IMR-90 (cell line): ENCODE data around the gene FNDC3B. TPM values are rescaled to one million over a fixed set of nuclear protein-coding genes. Genes with fewer than 3 reads are reported as not detected.
A peak's percentile ranks its signal among the peaks of the same experiment; 100 is the strongest.

Experiments
- ATAC-seq: fragments of 200-7000 bp; cut with Tn5 transposase; 2 replicates; pipeline ENCODE4 v1.9.1; 2020; ENCODE audit warnings: low read depth, mild to moderate bottlenecking, moderate library complexity
- BruUV-seq: library from RNA; stranded (reverse); fragments of 400-500 nt; replicated peaks from 2 replicates; lab custom pipeline; 2021; lab: Mats Ljungman, UMichigan
- CTCF ChIA-PET: fragments of 300-600 bp; formaldehyde crosslinking; extraction: SDS; loops from one replicate; lab custom pipeline; 2021; ENCODE audit warnings: antibody characterized with exemption; lab: Yijun Ruan, JAX
- POLR2A ChIA-PET: fragments of 300-600 bp; sonication (Branson Sonifier 250); formaldehyde crosslinking; loops from one replicate; lab custom pipeline; 2022; ENCODE audit warnings: antibody characterized with exemption; ENCODE audit not compliant: unreplicated experiment; lab: Charles Lee
- DNase-seq: peaks from one replicate; pipeline ENCODE4 v3.0.0; 2013
- H2AFZ ChIP-seq: replicated peaks from 2 replicates; pipeline ENCODE3; 2013; ENCODE audit warnings: low read length, mild to moderate bottlenecking; ENCODE audit not compliant: poor library complexity
- H2AK5ac ChIP-seq: 2 replicates; pipeline ENCODE4 v1.6.1; 2013; ENCODE audit warnings: low read depth, low read length, inconsistent platforms
- H2AK9ac ChIP-seq: replicated peaks from 2 replicates; pipeline ENCODE3; 2013; ENCODE audit warnings: mild to moderate bottlenecking, low read depth, low read length, moderate library complexity; ENCODE audit not compliant: poor library complexity
- H2BK120ac ChIP-seq: 2 replicates; pipeline ENCODE4 v1.6.1; 2013; ENCODE audit warnings: low read depth, low read length, inconsistent platforms
- H2BK15ac ChIP-seq: 3 replicates; pipeline ENCODE4 v1.6.1; 2013; ENCODE audit warnings: low read depth, low read length, inconsistent platforms
- H2BK20ac ChIP-seq: 2 replicates; pipeline ENCODE4 v1.6.1; 2013; ENCODE audit warnings: low read depth, mild to moderate bottlenecking, inconsistent platforms, low read length, moderate library complexity
- H2BK5ac ChIP-seq: 2 replicates; pipeline ENCODE4 v1.6.1; 2013; ENCODE audit warnings: mild to moderate bottlenecking, low read depth, low read length, inconsistent platforms; ENCODE audit not compliant: poor library complexity, severe bottlenecking
- H3K14ac ChIP-seq: replicated peaks from 2 replicates; pipeline ENCODE4 v1.6.1; 2013; ENCODE audit warnings: low read depth, low read length, inconsistent platforms
- H3K18ac ChIP-seq: 2 replicates; pipeline ENCODE4 v1.6.1; 2013; ENCODE audit warnings: low read depth, low read length, control low read depth
- H3K23ac ChIP-seq: 2 replicates; pipeline ENCODE4 v1.6.1; 2013; ENCODE audit warnings: low read depth, low read length, inconsistent platforms
- H3K27ac ChIP-seq: 2 replicates; pipeline ENCODE4 v1.5.1; 2013; ENCODE audit warnings: mild to moderate bottlenecking, control low read depth, low read length; ENCODE audit not compliant: insufficient read depth
- H3K27me3 ChIP-seq: 2 replicates; pipeline ENCODE4 v1.6.1; 2013; ENCODE audit warnings: low read length; ENCODE audit not compliant: control insufficient read depth, insufficient read depth
- H3K36me3 ChIP-seq: 2 replicates; pipeline ENCODE4 v1.6.1; 2013; ENCODE audit warnings: low read length, mixed read lengths; ENCODE audit not compliant: control insufficient read depth, insufficient read depth
- H3K4ac ChIP-seq: 2 replicates; pipeline ENCODE4 v1.6.1; 2013; ENCODE audit warnings: low read depth, low read length, inconsistent platforms
- H3K4me1 ChIP-seq: 2 replicates; pipeline ENCODE4 v1.6.1; 2013; ENCODE audit warnings: low read length, mixed read lengths; ENCODE audit not compliant: control insufficient read depth, insufficient read depth
- H3K4me2 ChIP-seq: 2 replicates; pipeline ENCODE4 v1.6.1; 2013; ENCODE audit warnings: low read depth, mild to moderate bottlenecking, control low read depth, low read length, moderate library complexity
- H3K4me3 ChIP-seq: 2 replicates; pipeline ENCODE4 v1.5.1; 2013; ENCODE audit warnings: low read depth, mild to moderate bottlenecking, control low read depth, low read length, moderate library complexity; ENCODE audit not compliant: insufficient read depth
- H3K56ac ChIP-seq: 2 replicates; pipeline ENCODE4 v1.6.1; 2013; ENCODE audit warnings: low read length, inconsistent platforms; ENCODE audit not compliant: insufficient read depth; ENCODE audit errors: extremely low read depth
- H3K79me1 ChIP-seq, 2 experiments: 2 replicates each; pipeline ENCODE4 v1.6.1; 2013; ENCODE audit warnings: low read length in 2 of 2, inconsistent platforms in 1 of 2, low read depth in 1 of 2
- H3K9ac ChIP-seq: 2 replicates; pipeline ENCODE4 v1.6.1; 2013; ENCODE audit warnings: low read depth, low read length, control low read depth
- H3K9me1 ChIP-seq: 2 replicates; pipeline ENCODE4 v1.6.1; 2013; ENCODE audit warnings: low read length, inconsistent platforms; ENCODE audit not compliant: insufficient read depth
- H3K9me3 ChIP-seq: 2 replicates; pipeline ENCODE4 v1.6.1; 2013; ENCODE audit warnings: low read length; ENCODE audit not compliant: control insufficient read depth, insufficient read depth
- H4K20me1 ChIP-seq: 2 replicates; pipeline ENCODE4 v1.6.1; 2013; ENCODE audit warnings: low read length, inconsistent platforms; ENCODE audit not compliant: insufficient read depth
- H4K5ac ChIP-seq: 2 replicates; pipeline ENCODE4 v1.6.1; 2013; ENCODE audit warnings: mild to moderate bottlenecking, low read depth, low read length, control low read depth
- H4K8ac ChIP-seq, 2 experiments: 2 replicates each; pipeline ENCODE4 v1.6.1; 2013; ENCODE audit warnings: low read depth in 2 of 2, low read length in 2 of 2, control low read depth in 1 of 2, inconsistent platforms in 1 of 2
- H4K91ac ChIP-seq: 2 replicates; pipeline ENCODE4 v1.6.1; 2013; ENCODE audit warnings: low read depth, low read length, inconsistent platforms; ENCODE audit not compliant: insufficient read depth
- BHLHE40 ChIP-seq: fragments of 150-350 bp; IDR thresholded peaks from 2 replicates; pipeline ENCODE4 v1.6.1; 2016; ENCODE audit warnings: mild to moderate bottlenecking, low read depth, low read length
- CEBPB ChIP-seq: IDR thresholded peaks from 2 replicates; pipeline ENCODE4 v1.6.1; 2012; ENCODE audit warnings: low read depth, low read length, improper control_type of control experiment
- CHD1 ChIP-seq: IDR thresholded peaks from 2 replicates; pipeline ENCODE4 v1.6.1; 2012; ENCODE audit warnings: low read depth, low read length, improper control_type of control experiment
- ELK1 ChIP-seq: fragments of 150-350 bp; IDR thresholded peaks from 2 replicates; pipeline ENCODE4 v1.6.1; 2016; ENCODE audit warnings: low read depth, mild to moderate bottlenecking, low read length, moderate library complexity, borderline replicate concordance
- RAD21 ChIP-seq: IDR thresholded peaks from 2 replicates; pipeline ENCODE4 v1.6.1; 2012; ENCODE audit warnings: low read length, improper control_type of control experiment
- WGBS, 2 experiments: methylation state at CpG; one replicate each; pipeline versions ENCODE4 v1.1.5 to v1.1.7; 2013; ENCODE audit warnings: missing lambda C conversion rate in 2 of 2; ENCODE audit not compliant: insufficient read length in 1 of 2; ENCODE audit errors: extremely low coverage in 2 of 2; 5-methylcytosine and 5-hydroxymethylcytosine counted together
- dilution Hi-C: fragments of 300-500 bp; cut with HindIII; formaldehyde crosslinking; loops from one replicate; pipeline ENCODE4 v1.14.3; 2018; ENCODE audit warnings: low sequenced_read_pairs; ENCODE audit not compliant: unreplicated experiment
- in situ Hi-C: fragments of 300-500 bp; cut with MboI; formaldehyde crosslinking; loops from 3 replicates; pipeline ENCODE4 v1.14.3; 2019; ENCODE audit warnings: low sequenced_read_pairs, inconsistent platforms, mixed read lengths
- intact Hi-C: fragments of 100-400 bp; cut with micrococcal nuclease; formaldehyde crosslinking; loops from 2 replicates; pipeline ENCODE4 v1.10.0; 2022
- polyA plus RNA-seq, 3 experiments: library from polyadenylated mRNA; depleted of rRNA; stranded (reverse); fragments of >200 nt; gene quantifications; 2 replicates each; pipeline ENCODE4 v1.2.3, GENCODE V29; 2012; ENCODE audit warnings: low replicate concordance in 1 of 3
- total RNA-seq: library from RNA; depleted of rRNA; stranded (reverse); fragments of >200 nt; gene quantifications from 2 replicates; pipeline ENCODE4 v1.2.3, GENCODE V29; 2012

FNDC3B gene
- total and polyA plus RNA-seq, 2 of the 4 experiments (the other 2 are of a cell fraction), result 23.9 to 150 TPM

- Histone ChIP-seq H3K9ac (no peak overlapping the region), H3K9me1 (no peaks in the 10 kb centered on the region), H2BK5ac (no peak overlapping the region), H4K20me1 (peaks cover 5% of the 10 kb centered on the region; the same call in 1 of the 2 replicates), H3K36me3 (peaks cover 52% of the 10 kb centered on the region), H3K18ac (no peak overlapping the region), H2BK20ac (no peak overlapping the region), H3K23ac (no peak overlapping the region), H3K9me3 (no peaks in the 10 kb centered on the region), H3K4ac (no peak overlapping the region), H2AFZ (no peak overlapping the region), H2BK120ac (no peak overlapping the region), H3K4me1 (no peaks in the 10 kb centered on the region; the same call in 1 of the 2 replicates), H4K91ac (no peak overlapping the region), H2AK5ac (no peak overlapping the region), H3K4me2 (no peak overlapping the region), H2BK15ac (no peak overlapping the region), H3K14ac (no peak overlapping the region), H2AK9ac (no peak overlapping the region), H3K4me3 (no peak overlapping the region), H3K79me1 (peaks cover 16% of the 10 kb centered on the region in 2 experiments), H3K27me3 (no peaks in the 10 kb centered on the region), H4K5ac (no peak overlapping the region), H4K8ac (no peak overlapping the region), H3K27ac (no peak overlapping the region), H3K56ac (no peak overlapping the region)
- BruUV-seq, result no TSS peak
- no peak for DNase-seq
- intact Hi-C loops, result loop anchor here (5.0 kb wide), 1 partner anchor 685 kb away; no protein-coding TSS in a partner anchor
- ATAC-seq, result no peak
- TF ChIP-seq CEBPB (peak; percentile 16; the same call in 1 of the 2 replicates), BHLHE40 (no peak), CHD1 (no peak), ELK1 (no peak), RAD21 (no peak)
- ChIA-PET POLR2A (no interaction called here), CTCF (interaction anchor here (0.6 to 1.6 kb wide), 2 partner anchors 10 to 558 kb away, joined by 3 to 5 read pairs; no protein-coding TSS in a partner anchor)
- dilution Hi-C loops, result no loop called here
- in situ Hi-C loops, result loop anchor here (25.0 kb wide), 1 partner anchor 705 kb away; no protein-coding TSS in a partner anchor
- 100% methylated on average over 1 of the region's 3 CpGs; no CpG with 5 or more reads in 1 of the 2 experiments for WGBS, 2 experiments
Observed at GRCh38 chr3:172342097-172342659, 302.8 kb downstream of the FNDC3B start.
